Measurements from ENCODE around the gene WDR48.

WDR48 gene

GRCh38 chr3:39101022-39101689 is 49.3 kb downstream of the WDR48 start:
- no peak for DNase-seq (ENCODE audit: low read depth in 2 of 2)

- DNase-seq (ENCODE audit: low read depth in 2 of 2), result no peak
These were observed 50.9 kb downstream of the WDR48 start for GRCh38 chr3:39102504-39103323.

- no peak for DNase-seq (ENCODE audit: low read depth in 2 of 2)
These were observed 51.5 kb downstream of the WDR48 start for GRCh38 chr3:39103324-39103693.

- no peak for DNase-seq (ENCODE audit: low read depth in 2 of 2)
These were observed 52.2 kb downstream of the WDR48 start for GRCh38 chr3:39103791-39104552.

DNA sequence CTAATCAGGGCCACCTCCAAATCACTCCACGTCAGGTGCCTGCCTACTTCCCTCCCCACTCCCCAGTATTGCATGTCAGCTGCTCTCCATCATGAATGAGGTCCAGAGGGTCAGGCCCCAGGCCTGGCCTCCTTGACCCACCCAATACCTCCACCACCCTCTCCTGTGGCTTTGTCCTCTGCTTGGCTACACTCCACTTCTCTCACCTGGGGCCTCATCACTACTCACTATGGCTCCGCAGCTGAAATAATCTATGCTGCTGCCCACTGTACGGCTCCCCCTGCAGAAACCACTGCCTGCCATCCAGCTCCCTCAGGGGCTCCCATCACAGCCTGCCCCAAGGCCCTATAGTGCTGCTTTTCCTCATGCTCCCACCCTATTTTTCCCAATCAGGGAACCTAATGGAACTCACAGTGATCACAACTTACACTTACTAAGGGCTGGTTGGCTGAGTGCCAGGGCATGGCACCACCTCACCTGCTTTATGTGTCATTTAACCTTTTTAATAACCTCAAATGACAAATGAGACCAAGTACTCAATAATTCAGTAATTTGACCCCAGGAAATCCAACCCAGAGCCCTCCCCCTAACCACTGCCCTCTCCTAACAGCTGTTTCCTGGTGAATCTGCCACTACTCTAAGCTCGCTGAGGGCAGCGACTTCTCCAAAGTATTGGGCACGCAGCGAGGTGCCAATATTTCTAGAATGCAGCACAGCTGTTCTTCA is 53.3 kb downstream of the WDR48 start:
- DNase-seq (ENCODE audit: low read depth in 2 of 2), result no peak

DNA sequence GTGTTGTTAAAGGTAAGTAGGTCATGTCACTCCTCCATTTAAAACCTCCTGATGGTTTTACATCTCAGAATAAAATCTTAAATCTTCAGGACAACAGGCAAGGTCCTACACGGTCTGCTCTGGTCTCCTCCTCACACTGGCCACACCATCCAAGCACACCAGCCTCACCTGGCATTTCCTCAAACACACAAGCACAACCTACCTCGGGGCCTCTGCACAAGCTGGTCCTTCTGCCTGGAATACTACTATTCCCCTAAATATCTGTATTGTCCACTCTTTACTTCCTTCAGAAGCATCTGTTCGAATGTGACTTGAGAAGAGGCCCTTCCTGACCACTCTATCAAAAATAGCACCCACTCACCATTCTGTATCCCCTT is 53.9 kb downstream of the WDR48 start:
- DNase-seq (ENCODE audit: low read depth in 2 of 2), result no peak

GRCh38 chr3:39106281-39106811 is 54.5 kb downstream of the WDR48 start:
- no peak for DNase-seq (ENCODE audit: low read depth in 2 of 2)

GRCh38 chr3:39106851-39107387 is 55.1 kb downstream of the WDR48 start:
- DNase-seq (ENCODE audit: low read depth in 2 of 2), result no peak

- DNase-seq (ENCODE audit: low read depth in 2 of 2), result peak; percentile 32 to 49
These were observed 55.8 kb downstream of the WDR48 start, which contains the start of the genes GORASP1 and TTC21A for GRCh38 chr3:39107388-39108199. GORASP1 (minus strand) TSS chr3:39107627; CDS start chr3:39107541, 86 bp downstream. TTC21A (plus strand) TSS chr3:39107680; CDS start chr3:39107838, 158 bp downstream.

DNA sequence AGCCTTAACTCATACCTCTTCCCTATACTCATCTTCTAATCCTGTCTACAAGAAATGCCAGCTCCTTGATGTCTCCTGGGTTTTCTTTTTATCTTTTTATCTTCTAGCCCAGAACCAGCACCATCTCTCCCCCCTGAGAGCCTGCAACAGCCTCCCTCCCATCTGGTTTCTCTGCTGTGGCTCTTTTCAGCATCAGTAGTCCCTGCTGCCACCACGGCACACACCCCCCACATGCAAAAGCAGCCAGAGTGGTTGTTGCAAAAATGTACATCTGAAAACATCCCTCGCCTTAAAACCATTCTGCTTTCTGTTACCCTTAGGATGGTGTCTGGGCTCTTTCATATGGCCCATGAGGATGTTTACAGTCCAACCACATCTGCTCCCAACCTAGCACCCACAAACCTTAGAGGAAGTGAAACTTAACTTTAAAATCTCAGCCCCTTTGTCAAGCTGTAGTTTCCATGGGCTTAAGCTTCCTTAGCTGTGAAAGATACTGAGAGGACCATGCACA is 56.4 kb downstream of the WDR48 start:
- DNase-seq (ENCODE audit: low read depth in 2 of 2), result no peak

- DNase-seq (ENCODE audit: low read depth in 2 of 2), result no peak
These were observed 57.3 kb downstream of the WDR48 start for GRCh38 chr3:39109086-39109485.

GRCh38 chr3:39110041-39110639 is 58.3 kb downstream of the WDR48 start:
- no peak for DNase-seq (ENCODE audit: low read depth in 2 of 2)

- DNase-seq (ENCODE audit: low read depth in 2 of 2), result no peak
These were observed 60.3 kb downstream of the WDR48 start for GRCh38 chr3:39112113-39112512.

- no peak for DNase-seq (ENCODE audit: low read depth in 2 of 2)
These were observed 60.7 kb downstream of the WDR48 start for GRCh38 chr3:39112535-39112934.

GRCh38 chr3:39113291-39113690 is 61.5 kb downstream of the WDR48 start:
- DNase-seq (ENCODE audit: low read depth in 2 of 2), result no peak

DNA sequence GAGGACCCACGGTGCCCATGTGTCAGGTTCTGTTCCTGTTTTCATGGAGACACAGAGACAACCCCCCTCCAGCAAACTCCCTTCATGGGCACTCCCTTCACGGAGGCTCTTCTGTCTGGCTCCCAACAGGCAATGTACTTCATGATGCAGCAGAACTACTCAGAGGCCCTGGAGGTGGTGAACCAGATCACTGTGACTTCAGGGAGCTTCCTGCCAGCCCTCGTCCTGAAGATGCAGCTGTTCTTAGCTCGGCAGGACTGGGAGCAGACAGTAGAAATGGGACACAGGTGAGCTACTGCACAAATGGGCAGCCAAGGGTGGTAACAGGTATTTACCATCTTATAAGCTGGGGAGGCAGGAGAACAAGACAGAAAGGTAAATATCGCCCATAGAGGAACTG is 62.6 kb downstream of the WDR48 start:
- DNase-seq (ENCODE audit: low read depth in 2 of 2), result no peak

GRCh38 chr3:39115870-39116269 is 64.1 kb downstream of the WDR48 start:
- DNase-seq (ENCODE audit: low read depth in 2 of 2), result no peak

- no peak for DNase-seq (ENCODE audit: low read depth in 2 of 2)
These were observed 66.3 kb downstream of the WDR48 start for GRCh38 chr3:39118079-39118478.

DNA sequence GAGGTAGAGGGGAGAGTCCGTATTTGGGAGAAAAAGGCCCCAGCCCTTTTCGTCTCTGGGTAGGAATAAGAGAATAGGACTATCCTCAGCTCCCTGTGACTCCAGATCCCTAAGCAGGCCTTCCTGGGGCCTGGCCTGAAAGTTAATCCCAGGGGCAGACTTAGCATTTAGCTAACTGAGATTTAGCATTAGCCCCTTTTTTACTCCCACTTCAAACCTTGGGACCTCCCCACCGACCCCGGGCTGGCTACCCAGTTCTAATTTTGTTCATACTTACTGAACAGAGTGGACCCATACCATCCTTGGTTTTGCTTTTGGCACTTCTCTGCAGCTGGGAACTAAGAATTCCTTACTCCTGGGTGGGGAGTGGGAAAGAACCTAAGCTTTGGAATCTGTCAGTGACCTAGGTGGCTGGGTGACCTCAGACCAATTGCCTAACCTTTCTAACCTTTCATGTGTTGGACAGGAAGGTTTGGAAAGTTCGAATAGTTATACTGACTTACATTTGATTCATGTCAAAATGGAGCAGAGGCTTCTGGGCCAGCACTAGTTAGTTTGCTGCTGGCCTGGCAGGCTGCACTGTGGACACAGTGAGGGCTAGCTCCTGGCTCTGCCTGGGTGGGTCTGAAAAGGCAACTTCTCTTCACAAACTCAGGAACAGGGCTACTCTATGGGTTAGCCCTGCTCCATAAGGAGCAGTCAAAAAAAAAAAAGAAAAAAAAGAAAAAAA is 67.3 kb downstream of the WDR48 start:
- no peak for DNase-seq (ENCODE audit: low read depth in 2 of 2)
